Activated T-cell treated with anti-CD3 and anti-CD28 coated beads for 1 hour (primary cell): ENCODE measurements around the gene PIGV.
A peak's percentile ranks its signal among the peaks of the same experiment; 100 is the strongest.

ENCODE experiments used
- DNase-seq: peaks from one replicate; pipeline ENCODE4 v3.0.0-alpha.2; 2020; ENCODE audit warnings: low read depth

The PIGV gene

DNA sequence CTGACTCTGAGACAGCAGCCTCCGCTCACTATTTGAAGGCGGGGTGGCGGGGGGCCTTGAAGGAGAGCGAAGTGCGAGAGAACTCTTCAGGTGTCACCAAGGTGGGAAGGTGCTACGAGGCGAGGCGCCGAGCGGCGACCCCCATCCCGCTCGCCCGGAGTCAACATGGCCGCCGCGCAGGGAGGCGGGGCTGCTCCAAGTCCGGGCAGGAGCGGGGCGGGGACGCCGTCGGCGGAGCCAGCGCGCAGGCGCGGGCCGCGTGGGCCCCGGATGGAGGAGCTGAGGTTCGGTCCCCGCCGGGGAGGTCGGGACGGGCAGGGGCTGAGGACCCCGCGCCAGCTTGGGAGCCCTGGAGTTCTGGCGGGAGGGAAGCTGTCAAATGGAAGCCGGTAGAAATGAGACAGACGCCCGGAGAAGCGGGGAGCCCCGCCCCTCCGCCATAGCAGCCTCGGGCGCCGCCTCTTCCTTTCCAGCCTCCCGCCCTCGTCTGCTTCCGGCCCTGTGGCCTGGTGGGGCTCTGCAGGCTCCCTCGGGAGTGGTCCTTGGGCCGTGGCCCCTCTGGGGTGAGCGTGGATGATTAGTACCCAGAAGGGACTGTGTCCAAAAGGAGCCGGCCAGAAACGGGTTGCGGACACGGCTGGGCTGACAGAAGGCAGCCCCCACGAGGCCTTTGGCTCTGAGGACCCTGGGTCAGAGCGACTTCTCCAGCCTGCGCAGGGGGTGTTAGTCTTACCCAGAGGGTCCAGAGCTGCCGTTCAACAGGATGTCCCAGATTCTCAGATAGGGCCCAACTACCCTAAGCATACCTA, at the start of gene PIGV:
PIGV (plus strand) TSS at position 245 of the 809 bp plus-strand sequence. CDS start 2,866 bp downstream, outside the sequence.
- DNase-seq, result peak; percentile 86

GRCh38 chr1:26739329-26739914, 48.3 kb upstream of the PIGV start:
- DNase-seq, result no peak

- no peak for DNase-seq
Observed at GRCh38 chr1:26740023-26740634, 47.6 kb upstream of the PIGV start.

DNA sequence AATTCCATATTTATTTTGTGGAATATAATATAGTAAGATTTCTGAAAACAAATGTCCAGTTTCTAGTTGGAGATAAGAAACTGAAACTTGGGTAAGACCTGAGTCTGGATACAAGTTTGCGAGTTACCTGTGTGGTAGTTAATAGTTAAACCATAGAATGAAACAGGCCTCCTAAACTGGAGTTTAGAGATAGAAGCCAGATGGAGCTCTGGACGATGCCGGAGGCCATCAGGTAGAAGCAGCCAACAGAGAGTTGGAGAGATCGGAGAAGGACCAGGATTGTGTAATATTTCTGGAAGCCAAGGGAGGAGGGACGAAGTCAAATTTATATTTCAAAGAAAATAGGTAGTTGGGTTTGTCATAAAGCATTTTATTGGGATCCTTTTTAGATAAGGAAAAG, 46.8 kb upstream of the PIGV start:
- DNase-seq, result no peak

DNA sequence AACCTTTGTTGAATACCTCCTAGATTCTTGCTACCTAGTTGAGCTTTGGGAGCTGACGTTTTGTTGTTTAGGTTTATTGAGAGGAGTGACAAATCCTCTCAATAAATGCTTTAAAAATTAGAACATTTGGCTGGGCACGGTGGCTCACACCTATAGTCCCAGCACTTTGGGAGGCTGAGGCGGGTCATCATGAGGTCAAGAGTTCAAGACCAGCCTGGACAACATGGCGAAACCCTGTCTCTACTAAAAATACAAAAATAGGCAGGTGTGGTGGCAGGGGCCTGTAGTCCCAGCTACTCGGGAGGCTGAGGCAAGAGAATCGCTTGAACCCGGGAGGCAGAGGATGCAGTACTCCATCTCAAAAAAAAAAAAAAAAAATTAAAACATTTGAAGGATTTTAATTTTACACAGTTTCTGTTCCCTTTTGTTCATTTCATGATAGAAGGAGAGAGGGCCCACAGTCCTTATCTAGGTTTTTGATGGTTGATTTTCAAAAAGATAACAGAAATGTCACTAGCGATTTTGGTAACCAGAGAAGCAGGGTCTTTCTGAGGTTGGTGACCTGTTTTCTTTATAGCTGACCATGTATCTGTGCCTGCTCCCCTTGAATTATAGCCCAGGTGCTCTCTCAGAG, 44.2 kb upstream of the PIGV start:
- no peak for DNase-seq

- peak; percentile 62 for DNase-seq
Observed at GRCh38 chr1:26744075-26744959, 43.4 kb upstream of the PIGV start.

GRCh38 chr1:26745191-26745590, 42.6 kb upstream of the PIGV start:
- DNase-seq, result no peak

DNA sequence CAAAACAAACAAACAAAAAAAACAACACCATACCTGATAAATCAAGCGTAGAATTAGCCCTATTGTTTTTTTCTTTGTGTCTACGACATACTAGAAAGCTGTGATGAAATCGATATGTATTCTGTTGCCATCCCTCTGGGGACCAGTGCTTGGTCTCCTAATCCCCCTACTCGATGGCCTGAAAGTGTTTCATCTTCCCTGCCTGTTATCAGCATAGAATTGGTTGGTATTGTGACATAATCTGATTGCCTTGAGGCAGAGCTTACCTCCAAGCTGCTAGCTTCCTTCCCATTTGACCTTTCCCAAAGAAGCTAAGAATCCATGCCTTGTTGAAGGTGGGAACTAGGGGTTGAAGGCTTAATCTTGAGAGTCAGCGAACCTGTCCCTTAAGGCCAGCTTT, 40.7 kb upstream of the PIGV start:
- DNase-seq, result no peak

DNA sequence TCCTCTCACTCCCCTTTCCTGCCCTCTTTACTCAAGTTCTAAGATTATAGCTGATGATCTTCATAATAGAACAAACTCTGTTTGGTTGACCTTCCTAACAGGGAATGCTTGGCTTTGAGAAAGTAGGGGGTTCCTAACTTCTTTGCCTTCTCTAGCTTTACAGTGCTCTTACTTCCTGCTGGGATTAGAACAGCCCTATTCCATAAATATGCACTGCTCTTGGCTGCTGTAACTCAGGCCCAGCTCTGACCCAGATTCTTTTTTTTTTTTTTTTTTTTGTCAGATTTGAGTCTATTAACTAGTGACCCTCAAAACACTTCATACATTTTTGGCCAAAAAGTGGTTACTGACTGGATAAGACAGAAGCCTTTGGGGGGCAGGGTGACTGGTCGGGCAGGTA, 39.4 kb upstream of the PIGV start:
- no peak for DNase-seq

DNA sequence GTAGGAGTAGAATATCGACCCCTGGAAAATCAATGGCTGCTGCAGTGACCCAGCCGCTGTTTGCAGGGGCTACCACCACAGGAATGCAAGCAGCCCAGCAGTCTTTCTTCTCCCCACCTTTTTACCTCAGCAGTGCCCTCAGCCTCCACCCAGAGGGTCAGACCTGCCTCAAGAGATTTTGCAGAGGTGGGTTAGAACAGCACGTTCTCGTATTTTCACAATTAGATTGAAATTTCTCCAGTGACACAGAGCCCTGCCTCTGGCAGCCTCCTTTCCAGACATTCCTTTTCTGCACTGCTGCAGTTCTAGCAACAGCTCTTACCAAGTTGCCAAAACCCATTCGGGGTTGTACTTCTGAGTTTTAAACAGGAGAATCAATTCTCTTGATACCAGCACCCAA, 38.3 kb upstream of the PIGV start:
- DNase-seq, result no peak

- DNase-seq, result no peak
Observed at GRCh38 chr1:26750428-26750827, 37.3 kb upstream of the PIGV start.

DNA sequence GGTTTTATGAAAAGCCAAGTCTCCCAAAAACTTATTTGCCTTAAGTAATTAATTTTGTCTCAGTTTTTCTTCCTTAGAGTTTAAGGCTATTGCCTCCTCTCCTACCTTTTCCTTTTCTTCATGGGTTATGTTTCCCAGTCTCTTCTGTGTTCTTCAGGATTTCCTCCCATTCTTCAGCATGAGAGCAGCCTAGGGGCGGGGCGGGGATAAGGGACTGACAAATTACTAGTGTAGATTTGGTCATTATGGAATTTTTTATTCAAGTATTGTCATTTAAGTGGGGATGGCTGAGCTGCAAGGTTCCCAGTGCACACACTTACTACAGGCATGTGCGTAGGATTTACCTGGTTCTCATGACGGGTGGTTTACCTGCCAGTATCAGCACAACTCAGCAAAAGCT, 35.2 kb upstream of the PIGV start:
- DNase-seq, result no peak

DNA sequence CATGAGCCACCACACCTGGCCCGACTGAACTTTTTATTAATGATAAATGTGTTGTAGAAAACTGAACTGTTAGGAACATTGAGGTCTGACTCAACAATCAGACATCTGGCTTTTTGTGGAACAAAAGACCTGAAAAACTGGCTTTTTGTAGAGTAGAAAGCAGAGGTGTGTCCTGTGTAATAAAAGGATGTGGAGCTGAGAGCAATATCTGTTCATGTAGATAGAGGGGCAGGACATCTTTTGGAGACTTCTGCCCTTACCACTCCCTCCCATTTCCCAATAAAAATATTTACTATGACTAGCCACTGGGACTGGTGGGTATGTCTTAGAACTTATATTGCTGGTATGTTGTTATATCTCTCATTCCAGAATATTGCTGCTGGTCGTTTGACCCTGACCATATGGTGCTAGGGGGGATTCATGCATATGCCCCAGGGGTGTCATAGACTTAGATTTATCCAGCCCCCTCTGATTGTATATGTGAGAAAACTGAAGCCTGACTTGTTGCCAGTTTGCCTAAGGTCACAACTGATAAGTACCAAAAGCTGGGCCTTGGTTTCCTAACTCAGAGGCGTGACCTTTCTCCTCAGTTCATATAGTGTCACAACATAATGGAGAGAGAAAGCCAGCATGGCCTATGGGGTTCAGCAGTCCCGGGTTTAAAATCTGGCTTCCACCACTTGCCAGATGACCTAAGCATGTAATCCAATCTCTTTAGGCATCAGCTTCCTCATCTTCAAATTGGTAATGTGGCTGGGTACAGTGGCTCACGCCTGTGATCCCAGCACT, 33.5 kb upstream of the PIGV start:
- no peak for DNase-seq

GRCh38 chr1:26758358-26758757, 29.4 kb upstream of the PIGV start:
- no peak for DNase-seq

DNA sequence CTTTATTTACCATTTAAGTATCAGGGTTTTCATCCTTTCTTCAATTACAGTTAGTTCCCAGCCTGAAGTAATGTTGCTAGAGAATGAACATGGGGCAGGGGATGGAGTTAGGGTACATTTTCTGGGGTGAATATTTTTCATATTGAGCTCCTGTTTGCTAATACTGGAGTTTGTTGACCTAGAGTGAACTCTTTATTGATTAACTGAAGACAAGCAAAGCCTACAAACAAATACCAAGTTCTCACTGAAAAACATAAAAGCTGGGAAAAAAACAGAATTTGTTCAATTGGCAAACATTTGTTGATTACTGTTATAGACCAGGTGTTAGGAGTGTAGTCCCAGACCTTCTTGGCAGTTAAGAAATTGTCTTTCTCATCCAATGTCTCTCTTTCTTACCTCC, 28.2 kb upstream of the PIGV start:
- DNase-seq, result no peak

GRCh38 chr1:26761217-26761616, 26.5 kb upstream of the PIGV start:
- no peak for DNase-seq

DNA sequence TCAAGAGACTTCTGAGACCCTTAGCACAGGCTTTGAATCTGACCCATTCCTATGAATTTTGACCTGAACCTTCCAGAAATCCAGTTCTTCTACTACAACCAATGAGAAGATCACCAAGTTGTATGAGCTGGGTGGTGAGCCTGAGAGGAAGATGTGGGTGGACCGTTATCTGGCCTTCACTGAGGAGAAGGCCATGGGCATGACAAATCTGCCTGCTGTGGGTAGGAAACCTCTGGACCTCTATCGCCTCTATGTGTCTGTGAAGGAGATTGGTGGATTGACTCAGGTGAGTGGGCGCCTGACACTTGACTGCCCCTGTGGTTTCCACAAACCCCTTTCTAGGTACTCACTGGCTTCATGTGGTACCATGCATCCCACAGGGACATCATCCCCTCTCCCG, 20.0 kb upstream of the PIGV start:
- DNase-seq, result no peak

GRCh38 chr1:26768755-26769154, 19.0 kb upstream of the PIGV start:
- no peak for DNase-seq

GRCh38 chr1:26771285-26771642, 16.5 kb upstream of the PIGV start:
- DNase-seq, result no peak

DNA sequence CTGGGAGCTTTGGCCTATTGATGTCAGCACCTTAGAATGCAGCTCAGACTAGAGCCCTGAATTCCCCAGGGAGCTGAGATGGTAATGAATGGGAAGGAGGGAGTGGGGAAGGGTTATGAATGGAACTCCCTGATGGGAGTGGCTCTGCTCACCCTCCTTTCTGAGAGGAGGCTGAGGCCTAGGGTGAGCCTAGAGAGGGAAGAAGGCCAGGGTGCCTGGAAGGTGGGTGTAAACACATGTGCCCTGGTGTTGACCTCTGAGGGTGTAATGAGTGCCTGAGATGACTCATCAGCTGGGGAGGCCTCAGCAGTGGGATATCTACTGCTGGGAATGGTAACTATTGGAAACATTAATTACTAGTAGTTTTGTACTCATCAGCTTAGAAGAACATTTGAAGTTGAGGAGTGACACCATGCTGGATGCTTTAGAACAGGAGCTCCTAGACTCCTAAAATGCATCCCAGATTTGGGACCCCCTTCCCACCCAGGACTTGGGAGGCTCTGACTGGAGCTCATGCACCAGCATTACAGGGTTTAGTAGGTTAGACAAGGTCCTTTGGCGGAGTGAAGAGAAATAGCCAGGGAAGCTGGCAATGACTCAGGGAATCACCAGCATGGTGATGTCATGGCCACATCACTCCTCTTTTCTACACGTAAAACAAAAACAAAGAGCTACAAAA, 16.0 kb upstream of the PIGV start:
- DNase-seq, result no peak

- DNase-seq, result no peak
Observed at GRCh38 chr1:26772687-26773086, 15.1 kb upstream of the PIGV start.
